Posterior vena cava (tissue), 2 donors: ENCODE data around the gene DTWD1. TPM values are rescaled to one million over a fixed set of nuclear protein-coding genes. Genes with fewer than 3 reads are reported as not detected.
"Not testable (repeated sequence)": the region's sequence is repeated elsewhere in the genome, so short reads cannot be mapped to it uniquely, and the experiment has no call there.

Experiments used
- DNase-seq: peaks from one replicate; pipeline ENCODE4 v3.0.0-alpha.2; 2020; ENCODE audit warnings: low spot score
- intact Hi-C, 2 donors: fragments of 100-400 bp; cut with DNase I; formaldehyde crosslinking; loops; one replicate each; pipeline versions ENCODE4 v1.14.1 to v1.14.2; 2022 to 2023
- total RNA-seq, 2 donors: library from RNA; stranded (reverse); fragmentation: NEBNext Ultra II Directional; extraction: Animal tissue kit (Norgen Biotek cat#: 25700); gene quantifications; one replicate each; pipeline ENCODE4 v1.2.1, GENCODE V29; 2021
- donor health status: DM: yes; HTN: yes; CAD: no.
- donor health status: DM: yes; HTN: yes; CAD: no.

The DTWD1 gene
- total RNA-seq, 2 donors from 2014 or later = 45.2 to 49.1 TPM

DNA sequence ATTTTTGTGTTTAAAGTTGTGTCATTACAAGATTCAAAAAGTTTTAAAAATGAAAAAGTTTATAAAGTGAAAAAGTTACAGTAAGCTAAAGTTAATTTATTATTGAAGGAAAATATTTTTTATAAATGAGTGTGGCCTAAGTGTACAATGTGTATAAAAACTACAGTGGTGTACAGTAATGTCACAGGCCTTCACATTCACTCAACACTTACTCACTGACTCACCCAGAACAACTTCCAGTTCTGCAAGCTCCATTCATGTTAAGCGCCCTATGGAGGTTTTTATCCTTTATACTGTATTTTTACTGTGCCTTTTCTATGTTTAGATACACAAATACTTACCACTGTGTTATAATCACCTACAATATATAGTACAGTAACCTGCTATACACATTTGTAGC, 76.3 kb downstream of the DTWD1 start:
- intact Hi-C loops = no loop called here

GRCh38 chr15:49702982-49703381, 82.1 kb downstream of the DTWD1 start:
- DNase-seq, intact Hi-C loops: not testable (repeated sequence)

More for the DNA sequence above, 76.3 kb downstream of the DTWD1 start:
- DNase-seq = no peak

Other genes starting within 250 kb of the DTWD1 start
- 100 to 1,000 TPM; 125 to 183 TPM for gene FGF7, start 197.8 kb upstream of the DTWD1 start, total RNA-seq
- gene FAM227B, start 230 bp upstream of the DTWD1 start, total RNA-seq = 1 to 10 TPM; 3.9 to 8.0 TPM